Spleen (tissue), 11 donors: Measurements from ENCODE around the gene TAF11L5. TPM values are rescaled to one million over a fixed set of nuclear protein-coding genes. Genes with fewer than 3 reads are reported as not detected.

ENCODE experiments used
- polyA plus RNA-seq, 3 donors: library from polyadenylated mRNA; stranded (reverse); fragments of 200-250 nt; gene quantifications; one replicate each; pipeline ENCODE4 v1.2.1, GENCODE V29; 2013
- small RNA-seq, 4 donors: library from RNA; depleted of rRNA; stranded (forward); fragments of <200 nt; gene quantifications; one replicate each; pipeline ENCODE3, GENCODE V24; 2016
- total RNA-seq, 7 donors: library from RNA; depleted of rRNA in 3 of 7; stranded (reverse); fragments of >200 nt in 3 of 7; fragmentation: NEBNext Ultra II Directional in 4 of 7; extraction: Animal tissue kit (Norgen Biotek cat#: 25700) in 4 of 7; gene quantifications; one replicate each; pipeline versions ENCODE4 v1.1.0 to v1.2.1, GENCODE V29; 2016 to 2021
- donor health status: healthy with polysubstance abuse.
- donor health status: DM: no; HTN: no; CAD: no; lungs with moderate emphysema.
- donor health status: DM: no; HTN: no; CAD: no.
- donor health status: Bipolar disorder and iron deficiency.
- donor health status: healthy.
- donor health status: DM: no; HTN: no; CAD: no.
- donor health status: DM: yes; HTN: yes; CAD: no.

The TAF11L5 gene
- total and polyA plus RNA-seq, 10 donors = not detected

Small RNA genes within 50 kb of the gene (small RNA-seq; reads per million reads assigned to genes)
- 0 reads per million in 4 donors for gene AC106774.3

Other genes with a start within 250 kb of the TAF11L5 start
- not detected for gene TAF11L2, start 27.0 kb upstream of the TAF11L5 start, total RNA-seq
- gene TAF11L2, start 27.0 kb upstream of the TAF11L5 start, polyA plus RNA-seq = not detected
- not detected for gene TAF11L3, start 6.9 kb upstream of the TAF11L5 start, total RNA-seq
- gene TAF11L3, start 6.9 kb upstream of the TAF11L5 start, polyA plus RNA-seq = not detected
- gene TAF11L4, start 3.4 kb upstream of the TAF11L5 start, total RNA-seq = not detected
- not detected for gene TAF11L4, start 3.4 kb upstream of the TAF11L5 start, polyA plus RNA-seq
- gene TAF11L6, start 3.4 kb downstream of the TAF11L5 start, total RNA-seq = not detected
- not detected for gene TAF11L6, start 3.4 kb downstream of the TAF11L5 start, polyA plus RNA-seq
- gene TAF11L7, start 60.5 kb downstream of the TAF11L5 start, total RNA-seq = not detected
- gene TAF11L7, start 60.5 kb downstream of the TAF11L5 start, polyA plus RNA-seq = not detected
- not detected for gene TAF11L8, start 65.7 kb downstream of the TAF11L5 start, total RNA-seq
- gene TAF11L8, start 65.7 kb downstream of the TAF11L5 start, polyA plus RNA-seq = not detected
- not detected for gene TAF11L9, start 69.2 kb downstream of the TAF11L5 start, total RNA-seq
- gene TAF11L9, start 69.2 kb downstream of the TAF11L5 start, polyA plus RNA-seq = not detected
- not detected for gene TAF11L10, start 72.6 kb downstream of the TAF11L5 start, total RNA-seq
- not detected for gene TAF11L10, start 72.6 kb downstream of the TAF11L5 start, polyA plus RNA-seq
- not detected for gene TAF11L11, start 78.9 kb downstream of the TAF11L5 start, total RNA-seq
- not detected for gene TAF11L11, start 78.9 kb downstream of the TAF11L5 start, polyA plus RNA-seq
- not detected for gene TAF11L12, start 85.2 kb downstream of the TAF11L5 start, total RNA-seq
- gene TAF11L12, start 85.2 kb downstream of the TAF11L5 start, polyA plus RNA-seq = not detected
- not detected for gene TAF11L13, start 106.9 kb downstream of the TAF11L5 start, total RNA-seq
- not detected for gene TAF11L13, start 106.9 kb downstream of the TAF11L5 start, polyA plus RNA-seq
- gene TAF11L14, start 109.2 kb downstream of the TAF11L5 start, total RNA-seq = not detected
- not detected for gene TAF11L14, start 109.2 kb downstream of the TAF11L5 start, polyA plus RNA-seq